Liver (tissue), 3 donors: ENCODE data around the gene EML1.
A peak's percentile ranks its signal among the peaks of the same experiment; 100 is the strongest.

ENCODE experiments used
- HNF4A ChIP-seq, 2 donors: conservative IDR thresholded peaks; 2 replicates each; pipeline ENCODE4 v1.6.1; 2016; ENCODE audit warnings: antibody characterized with exemption in 2 of 2, mild to moderate bottlenecking in 2 of 2
- JUND ChIP-seq, 2 donors: IDR thresholded peaks; 2 replicates each; pipeline ENCODE4 v1.6.1; 2016; ENCODE audit warnings: antibody characterized with exemption in 2 of 2
- MAX ChIP-seq: IDR thresholded peaks from 2 replicates; pipeline ENCODE4 v1.6.1; 2016; ENCODE audit warnings: antibody characterized with exemption
- RAD21 ChIP-seq, 2 donors: IDR thresholded peaks; 2 replicates each; pipeline ENCODE4 v1.6.1; 2016; ENCODE audit warnings: antibody characterized with exemption in 2 of 2, mild to moderate bottlenecking in 2 of 2
- REST ChIP-seq: IDR thresholded peaks from 2 replicates; pipeline ENCODE4 v1.6.1; 2016; ENCODE audit warnings: antibody characterized with exemption, mild to moderate bottlenecking
- RXRA ChIP-seq, 2 donors: IDR thresholded peaks; 2 replicates each; pipeline ENCODE4 v1.6.1; 2017 to 2018; ENCODE audit warnings: antibody characterized with exemption in 2 of 2, mild to moderate bottlenecking in 1 of 2
- SP1 ChIP-seq: IDR thresholded peaks from 2 replicates; pipeline ENCODE4 v1.6.1; 2018; ENCODE audit warnings: antibody characterized with exemption, mild to moderate bottlenecking
- YY1 ChIP-seq: IDR thresholded peaks from 2 replicates; pipeline ENCODE4 v1.6.1; 2016; ENCODE audit warnings: antibody characterized with exemption, mild to moderate bottlenecking
- TF ChIP-seq, protein P1 (sequence below): fragments of 150-350 bp; IDR thresholded peaks from 2 replicates; pipeline ENCODE4 v1.5.1; 2017; ENCODE audit warnings: improper control_type of control experiment, low read depth, low read length; ENCODE audit not compliant: missing input control
- TF ChIP-seq, protein P2 (sequence below): IDR thresholded peaks from 2 replicates; pipeline ENCODE4 v1.6.1; 2016; ENCODE audit warnings: antibody characterized with exemption
- donor health status: healthy.
- donor health status: healthy.

DNA sequence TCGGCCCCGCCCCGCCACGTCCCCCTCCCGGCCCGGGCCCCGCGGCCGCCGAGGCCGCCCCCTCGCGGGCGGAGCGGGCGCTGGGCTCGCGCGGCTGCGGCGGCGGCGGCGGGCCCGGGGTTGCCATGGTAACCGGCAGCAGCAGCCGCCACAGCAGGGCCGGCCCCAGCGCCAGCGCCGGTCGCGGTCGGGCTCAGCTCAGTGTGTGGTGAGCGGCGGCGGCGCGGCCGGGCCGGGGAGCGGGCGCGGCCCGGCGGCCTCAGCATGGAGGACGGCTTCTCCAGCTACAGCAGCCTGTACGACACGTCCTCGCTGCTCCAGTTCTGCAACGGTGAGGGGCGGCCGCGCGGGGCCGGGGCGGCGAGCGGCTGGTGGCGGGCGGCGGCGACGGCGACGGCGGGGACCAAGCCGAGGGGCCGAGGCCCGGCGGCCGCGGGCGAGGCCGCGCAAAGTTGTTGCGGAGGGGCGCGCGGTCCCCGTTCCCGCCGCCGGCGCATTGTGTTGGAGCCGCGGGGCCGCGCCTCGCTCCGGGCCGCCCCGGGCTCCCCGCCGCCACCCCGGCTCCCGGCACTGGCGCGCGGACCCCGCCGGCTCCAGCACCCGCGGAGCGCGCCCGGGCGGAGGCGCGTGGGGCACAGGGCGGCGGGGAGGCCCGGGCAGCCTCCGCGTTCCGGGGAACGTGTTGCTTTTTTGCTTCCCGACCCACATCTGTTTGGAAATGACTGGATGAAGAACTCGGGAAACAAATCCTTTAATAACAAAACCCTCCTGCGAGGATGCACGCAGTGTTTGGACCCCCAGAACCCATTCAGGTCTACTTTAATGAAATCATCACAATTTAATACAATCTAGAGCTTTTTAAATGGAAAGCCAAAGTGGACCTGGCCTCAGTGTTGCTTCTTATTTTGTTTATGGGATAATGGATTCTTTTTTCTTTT, at the start of gene EML1:
- TF ChIP-seq, protein P1, sequence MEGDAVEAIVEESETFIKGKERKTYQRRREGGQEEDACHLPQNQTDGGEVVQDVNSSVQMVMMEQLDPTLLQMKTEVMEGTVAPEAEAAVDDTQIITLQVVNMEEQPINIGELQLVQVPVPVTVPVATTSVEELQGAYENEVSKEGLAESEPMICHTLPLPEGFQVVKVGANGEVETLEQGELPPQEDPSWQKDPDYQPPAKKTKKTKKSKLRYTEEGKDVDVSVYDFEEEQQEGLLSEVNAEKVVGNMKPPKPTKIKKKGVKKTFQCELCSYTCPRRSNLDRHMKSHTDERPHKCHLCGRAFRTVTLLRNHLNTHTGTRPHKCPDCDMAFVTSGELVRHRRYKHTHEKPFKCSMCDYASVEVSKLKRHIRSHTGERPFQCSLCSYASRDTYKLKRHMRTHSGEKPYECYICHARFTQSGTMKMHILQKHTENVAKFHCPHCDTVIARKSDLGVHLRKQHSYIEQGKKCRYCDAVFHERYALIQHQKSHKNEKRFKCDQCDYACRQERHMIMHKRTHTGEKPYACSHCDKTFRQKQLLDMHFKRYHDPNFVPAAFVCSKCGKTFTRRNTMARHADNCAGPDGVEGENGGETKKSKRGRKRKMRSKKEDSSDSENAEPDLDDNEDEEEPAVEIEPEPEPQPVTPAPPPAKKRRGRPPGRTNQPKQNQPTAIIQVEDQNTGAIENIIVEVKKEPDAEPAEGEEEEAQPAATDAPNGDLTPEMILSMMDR: peak; percentile 25
- TF ChIP-seq REST (no peak), JUND (IDR thresholded peaks at IDR 0.05) (no peak), RXRA (IDR thresholded peaks at IDR 0.05) (no peak), RAD21 (IDR thresholded peaks at IDR 0.05) (no peak), SP1 (no peak), MAX (no peak), HNF4A (conservative IDR thresholded peaks at IDR 0.05) (no peak), YY1 (no peak)
- TF ChIP-seq, protein P2, sequence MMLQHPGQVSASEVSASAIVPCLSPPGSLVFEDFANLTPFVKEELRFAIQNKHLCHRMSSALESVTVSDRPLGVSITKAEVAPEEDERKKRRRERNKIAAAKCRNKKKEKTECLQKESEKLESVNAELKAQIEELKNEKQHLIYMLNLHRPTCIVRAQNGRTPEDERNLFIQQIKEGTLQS: no peak
